Common myeloid progenitor, CD34-positive (primary cell): Measurements from ENCODE around the gene TMEM30A.

Experiments
- CTCF ChIA-PET: fragments of 350-600 bp; sonication (Branson Sonifier 250); formaldehyde crosslinking; loops from one replicate; lab custom pipeline; 2021; ENCODE audit warnings: antibody characterized with exemption; lab: Charles Lee
- POLR2A ChIA-PET: fragments of 350-600 bp; sonication (Branson Sonifier 250); formaldehyde crosslinking; loops from one replicate; lab custom pipeline; 2021; ENCODE audit warnings: antibody characterized with exemption; lab: Charles Lee
- DNase-seq, 3 donors: peaks; one replicate each; pipeline versions ENCODE4 v3.0.0 to v3.0.0-alpha.2; 2013
- H3K27ac ChIP-seq, 2 experiments: 1 replicate in 1 of 2; 2 replicates in 1 of 2; pipeline ENCODE4 v1.7.0; 2013; ENCODE audit warnings: inconsistent platforms in 2 of 2, low read length in 2 of 2, mild to moderate bottlenecking in 2 of 2, low read depth in 1 of 2, moderate library complexity in 1 of 2; ENCODE audit not compliant: severe bottlenecking in 2 of 2, insufficient read depth in 1 of 2, poor library complexity in 1 of 2
- H3K27me3 ChIP-seq, 5 experiments: replicated peaks in 2 of 5; 1 replicate in 3 of 5; 2 replicates in 2 of 5; pipeline versions ENCODE4 v1.6.1 to v1.7.0; 2013; ENCODE audit warnings: low read length in 4 of 5, mild to moderate bottlenecking in 2 of 5, moderate library complexity in 2 of 5, inconsistent platforms in 1 of 5; ENCODE audit not compliant: insufficient read depth in 5 of 5, control insufficient read depth in 4 of 5
- H3K36me3 ChIP-seq, 4 experiments: 1 replicate in 2 of 4; 2 replicates in 2 of 4; pipeline versions ENCODE4 v1.6.1 to v1.7.0; 2013; ENCODE audit warnings: low read length in 3 of 4, control low read depth in 1 of 4, mild to moderate bottlenecking in 1 of 4; ENCODE audit not compliant: control insufficient read depth in 4 of 4, insufficient read depth in 4 of 4
- H3K4me1 ChIP-seq, 4 experiments: 1 replicate in 3 of 4; 2 replicates in 1 of 4; pipeline versions ENCODE4 v1.6.1 to v1.7.1; 2013; ENCODE audit warnings: low read length in 3 of 4, mild to moderate bottlenecking in 3 of 4, control low read depth in 1 of 4, inconsistent platforms in 1 of 4, moderate library complexity in 1 of 4; ENCODE audit not compliant: control insufficient read depth in 4 of 4, insufficient read depth in 4 of 4; ENCODE audit errors: control extremely low read depth in 1 of 4
- H3K4me3 ChIP-seq, 7 experiments: 1 replicate in 4 of 7; 2 replicates in 3 of 7; pipeline versions ENCODE4 v1.5.1 to v1.7.0; 2013; ENCODE audit warnings: mild to moderate bottlenecking in 7 of 7, low read length in 6 of 7, moderate library complexity in 6 of 7, inconsistent platforms in 2 of 7, low read depth in 2 of 7, control low read depth in 1 of 7; ENCODE audit not compliant: insufficient read depth in 4 of 7, control insufficient read depth in 1 of 7; ENCODE audit errors: extremely low read depth in 1 of 7
- H3K9me3 ChIP-seq, 5 experiments: 1 replicate in 4 of 5; 2 replicates in 1 of 5; pipeline versions ENCODE4 v1.6.1 to v1.7.1; 2013; ENCODE audit warnings: low read length in 4 of 5, mild to moderate bottlenecking in 2 of 5, inconsistent platforms in 1 of 5, low read depth in 1 of 5, moderate library complexity in 1 of 5; ENCODE audit not compliant: control insufficient read depth in 4 of 5, insufficient read depth in 2 of 5; ENCODE audit errors: control extremely low read depth in 1 of 5
- WGBS: methylation state at CpG from one replicate; pipeline ENCODE4 v1.1.5; 2013; ENCODE audit not compliant: insufficient coverage; 5-methylcytosine and 5-hydroxymethylcytosine counted together

Gene TMEM30A

GRCh38 chr6:75243333-75244062 lies 41.1 kb downstream of the TMEM30A start, which contains the start of gene COX7A2:
Gene COX7A2 (minus strand): TSS chr6:75243801. CDS start chr6:75243734, 67 bp downstream.
- Histone ChIP-seq H3K9me3 (no peaks in the 10 kb centered on the region), H3K27me3 (peaks cover 0 to 22% (median 15%) of the 10 kb centered on the region in 5 experiments), H3K4me3 (peak within 1 kb of the TSS; percentile 56 to 100 (median 84)), H3K27ac (peak within 1 kb of the TSS; percentile 92 to 95), H3K36me3 (peaks cover 7 to 20% (median 12%) of the 10 kb centered on the region in 4 experiments), H3K4me1 (peaks cover 5 to 16% (median 8%) of the 10 kb centered on the region in 4 experiments)
- peak; percentile 97 to 99 (median 98) for DNase-seq
- ChIA-PET POLR2A (interaction anchor here (0.7 to 1.2 kb wide), 3 partner anchors 35 to 48 kb away, joined by 3 to 5 read pairs (median 3); partner anchors contain the start of gene TMEM30A), CTCF (interaction anchor here (1.1 to 2.7 kb wide), 5 partner anchors 10 to 34 kb away, joined by 3 to 10 read pairs (median 4); no protein-coding TSS in a partner anchor)
- 0% methylated on average over 25 of the region's 36 CpGs for whole genome bisulfite sequencing

DNA sequence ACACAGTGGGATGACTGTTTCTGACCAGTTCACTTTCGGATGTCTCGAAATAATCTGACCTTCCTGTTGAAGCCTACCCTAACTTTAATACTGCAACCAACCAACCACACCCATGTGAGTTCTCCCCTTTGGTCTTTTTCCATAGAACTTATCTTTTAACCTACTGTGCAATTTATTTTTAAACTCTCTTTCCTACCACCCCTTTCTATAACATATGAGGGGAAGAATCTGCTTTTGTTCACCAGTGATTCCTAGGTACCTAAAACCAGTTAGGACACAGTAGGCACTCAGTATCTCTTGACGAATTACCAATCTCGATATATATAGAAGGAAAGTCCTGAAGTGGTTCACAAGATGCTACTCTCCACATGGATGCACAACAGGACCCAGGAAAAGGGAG lies 48.0 kb downstream of the TMEM30A start:
- no peak overlapping the region for H3K4me3 ChIP-seq
- no peak overlapping the region for H3K27ac ChIP-seq
- POLR2A ChIA-PET: no interaction called here
- H3K9me3 ChIP-seq: no peaks in the 10 kb centered on the region
- H3K36me3 ChIP-seq: peaks cover 15 to 34% (median 23%) of the 10 kb centered on the region in 4 experiments
- no peaks in the 10 kb centered on the region for H3K27me3 ChIP-seq
- no peaks in the 10 kb centered on the region for H3K4me1 ChIP-seq
- CTCF ChIA-PET: no interaction called here
- 97% methylated on average over 4 of the region's 4 CpGs for WGBS
- DNase-seq: no peak

DNA sequence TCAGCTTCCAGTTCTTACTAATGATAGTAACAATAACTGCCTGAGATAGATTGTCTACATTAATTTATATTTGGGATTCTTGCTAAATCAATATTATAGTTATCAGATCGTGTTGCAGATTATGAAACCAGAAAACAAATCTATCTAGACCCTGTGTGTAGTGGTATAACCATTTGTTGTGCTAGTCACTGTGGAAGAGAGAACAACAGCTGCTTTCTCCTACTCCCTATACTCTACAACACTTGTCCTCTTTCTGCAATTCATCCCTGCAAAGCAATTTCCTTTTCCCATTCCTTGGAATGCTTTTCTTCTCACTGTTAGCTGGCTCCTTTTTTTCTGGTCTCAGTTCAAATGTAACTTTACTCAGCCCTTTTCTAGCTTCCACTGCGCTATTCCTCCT lies 49.3 kb downstream of the TMEM30A start:
- H3K27me3 ChIP-seq: no peaks in the 10 kb centered on the region
- no peaks in the 10 kb centered on the region for H3K4me1 ChIP-seq
- no peak overlapping the region for H3K4me3 ChIP-seq
- H3K27ac ChIP-seq: no peak overlapping the region
- DNase-seq: no peak
- no peaks in the 10 kb centered on the region for H3K9me3 ChIP-seq
- CTCF ChIA-PET: interaction anchor here (0.8 to 1.8 kb wide), 3 partner anchors 8 to 26 kb away, joined by 3 to 8 read pairs (median 5); no protein-coding TSS in a partner anchor
- POLR2A ChIA-PET: no interaction called here
- peaks cover 14 to 29% (median 22%) of the 10 kb centered on the region in 4 experiments for H3K36me3 ChIP-seq
- WGBS: 100% methylated on average over 1 of the region's 2 CpGs

- Histone ChIP-seq H3K27me3 (no peaks in the 10 kb centered on the region), H3K27ac (no peak overlapping the region), H3K4me1 (no peaks in the 10 kb centered on the region), H3K4me3 (no peak overlapping the region), H3K36me3 (peaks cover 13 to 21% (median 17%) of the 10 kb centered on the region in 4 experiments), H3K9me3 (no peaks in the 10 kb centered on the region)
- DNase-seq: no peak
- POLR2A ChIA-PET: no interaction called here
- whole genome bisulfite sequencing: 94% methylated on average over 3 of the region's 3 CpGs
- CTCF ChIA-PET: interaction anchor here (0.8 to 1.8 kb wide), 3 partner anchors 10 to 25 kb away, joined by 3 to 8 read pairs (median 5); no protein-coding TSS in a partner anchor
Observed at GRCh38 chr6:75234126-75234865, 50.3 kb downstream of the TMEM30A start.

DNA sequence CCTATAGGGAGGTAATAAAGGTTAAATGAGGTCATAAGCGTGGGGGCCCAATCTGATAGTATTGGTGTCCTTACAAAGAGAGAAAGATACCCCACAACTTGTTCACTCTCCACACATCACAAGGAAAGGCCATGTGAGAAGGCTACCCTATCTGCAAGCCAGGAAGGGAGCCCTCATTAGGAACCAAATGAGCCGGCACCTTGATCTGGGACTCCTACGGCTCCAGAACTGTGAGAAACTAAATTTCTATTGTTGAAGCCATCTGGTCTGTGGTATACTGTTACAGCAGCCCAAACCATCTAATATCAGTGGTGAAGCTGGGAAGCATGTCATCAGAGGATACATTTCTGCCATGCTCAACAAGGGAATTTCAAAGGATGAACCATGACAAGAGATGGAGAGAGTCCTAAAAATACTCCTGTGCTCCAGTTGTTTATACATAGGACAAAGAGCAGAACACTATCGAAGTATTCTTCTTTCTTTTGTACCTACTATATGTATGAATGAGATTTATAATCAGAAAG lies 51.4 kb downstream of the TMEM30A start:
- CTCF ChIA-PET: interaction anchor here (1.2 kb wide), 1 partner anchor 11 kb away, joined by 3 read pairs; the partner anchor contains the start of gene COX7A2
- POLR2A ChIA-PET: no interaction called here

DNA sequence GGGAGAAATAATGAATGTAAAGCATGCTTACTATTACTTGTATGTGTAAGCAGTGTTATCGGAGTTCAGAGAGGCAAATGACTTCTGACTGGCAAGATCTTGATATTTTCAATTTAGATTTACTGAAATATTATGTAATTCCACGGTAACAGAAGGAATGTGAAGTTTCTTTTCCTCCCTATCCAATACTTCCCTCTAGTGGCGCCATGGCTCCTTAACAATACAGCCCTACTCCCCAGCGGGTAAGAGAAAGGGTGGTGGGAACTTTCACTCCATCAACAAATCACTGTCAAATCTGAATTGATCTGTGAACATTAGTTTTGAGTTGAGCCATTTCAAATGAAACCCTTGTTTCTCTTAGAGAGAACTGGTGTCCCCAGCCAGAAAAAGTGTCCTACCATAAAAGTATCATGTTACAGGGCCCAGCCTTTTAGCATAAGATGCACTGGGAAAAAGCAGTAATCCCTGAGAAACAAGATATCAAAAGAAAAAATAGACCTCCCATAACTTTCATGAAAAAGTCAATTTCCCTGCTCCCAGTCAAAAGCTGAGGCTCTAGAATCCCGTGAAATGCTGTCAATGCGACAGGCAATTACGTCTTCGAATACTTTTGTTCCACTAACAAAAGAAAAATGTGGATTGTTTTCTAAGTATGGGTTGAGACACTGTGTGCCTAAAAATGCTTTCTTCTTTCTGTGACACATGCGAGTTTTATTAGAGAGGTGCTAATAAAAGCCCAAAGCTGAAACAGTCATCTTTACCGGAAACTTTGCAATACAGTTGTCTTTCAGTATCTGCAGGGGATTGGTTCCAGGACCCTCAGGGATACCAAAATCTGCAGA lies 53.9 kb downstream of the TMEM30A start:
- ChIA-PET CTCF (interaction anchor here (0.9 to 2.1 kb wide), 3 partner anchors 19 to 21 kb away, joined by 4 to 7 read pairs (median 5); no protein-coding TSS in a partner anchor), POLR2A (no interaction called here)
- peak in 2 of 3 donors; percentile 37 to 41 for DNase-seq
- 96% methylated on average over 5 of the region's 10 CpGs for WGBS
- Histone ChIP-seq H3K4me1 (no peaks in the 10 kb centered on the region), H3K4me3 (no peak overlapping the region), H3K9me3 (no peaks in the 10 kb centered on the region), H3K36me3 (no peaks in the 10 kb centered on the region), H3K27me3 (no peaks in the 10 kb centered on the region), H3K27ac (no peak overlapping the region)

More for the DNA sequence above, 51.4 kb downstream of the TMEM30A start:
- peaks cover 8 to 14% (median 11%) of the 10 kb centered on the region in 4 experiments for H3K36me3 ChIP-seq
- 100% methylated on average over 1 of the region's 4 CpGs for WGBS
- no peak for DNase-seq
- H3K9me3 ChIP-seq: no peaks in the 10 kb centered on the region
- H3K27ac ChIP-seq: no peak overlapping the region
- H3K27me3 ChIP-seq: no peaks in the 10 kb centered on the region
- H3K4me3 ChIP-seq: no peak overlapping the region
- H3K4me1 ChIP-seq: no peaks in the 10 kb centered on the region
